CD14-positive monocyte (primary cell): ENCODE measurements around the gene FAM20C. TPM values are rescaled to one million over a fixed set of nuclear protein-coding genes. Genes with fewer than 3 reads are reported as not detected.

Source experiments
- DNase-seq, 3 donors: peaks; one replicate each; pipeline ENCODE4 v3.0.0-alpha.2; 2011 to 2022
- H2AFZ ChIP-seq: 2 replicates; pipeline ENCODE4 v1.6.0; 2012; ENCODE audit warnings: mild to moderate bottlenecking, low read depth, low read length, inconsistent platforms; ENCODE audit not compliant: insufficient read depth, poor library complexity, severe bottlenecking
- H3K27ac ChIP-seq, 2 donors: 1 replicate in 1 of 2; 2 replicates in 1 of 2; pipeline ENCODE4 v1.5.1; 2012 to 2013; ENCODE audit warnings: low read length in 2 of 2, control low read depth in 1 of 2, inconsistent platforms in 1 of 2, low read depth in 1 of 2, mild to moderate bottlenecking in 1 of 2
- H3K27me3 ChIP-seq, 2 donors: one replicate each; pipeline versions ENCODE4 v1.6.0 to v1.6.1; 2011 to 2013; ENCODE audit warnings: low read length in 2 of 2; ENCODE audit not compliant: control insufficient read depth in 2 of 2, insufficient read depth in 2 of 2
- H3K36me3 ChIP-seq, 2 donors: replicated peaks in 1 of 2; 1 replicate in 1 of 2; 2 replicates in 1 of 2; pipeline versions ENCODE4 v1.5.1 to v1.6.1; 2012 to 2013; ENCODE audit warnings: low read length in 2 of 2, control low read depth in 1 of 2, inconsistent platforms in 1 of 2, mild to moderate bottlenecking in 1 of 2; ENCODE audit not compliant: insufficient read depth in 2 of 2, control insufficient read depth in 1 of 2
- H3K4me1 ChIP-seq, 2 donors: 1 replicate in 1 of 2; 2 replicates in 1 of 2; pipeline versions ENCODE4 v1.5.1 to v1.6.1; 2012 to 2013; ENCODE audit warnings: low read length in 2 of 2, control low read depth in 1 of 2, inconsistent platforms in 1 of 2, mild to moderate bottlenecking in 1 of 2, moderate library complexity in 1 of 2; ENCODE audit not compliant: insufficient read depth in 2 of 2, control insufficient read depth in 1 of 2
- H3K4me2 ChIP-seq: replicated peaks from 2 replicates; pipeline ENCODE3; 2012; ENCODE audit warnings: low read length, moderate library complexity, mild to moderate bottlenecking; ENCODE audit not compliant: poor library complexity, severe bottlenecking; ENCODE audit errors: extremely low read depth
- H3K4me3 ChIP-seq, 3 experiments: fragments of 200-600 bp in 1 of 3; sonication (generic) in 1 of 3; replicated peaks in 1 of 3; 1 replicate in 2 of 3; 2 replicates in 1 of 3; pipeline ENCODE4 v1.5.1; 2011 to 2013; ENCODE audit warnings: low read length in 3 of 3, mild to moderate bottlenecking in 3 of 3, control low read depth in 2 of 3, low read depth in 2 of 3, inconsistent platforms in 1 of 3, moderate library complexity in 1 of 3
- H3K79me2 ChIP-seq: 2 replicates; pipeline ENCODE4 v1.6.0; 2012; ENCODE audit warnings: mild to moderate bottlenecking, control low read depth, inconsistent platforms, low read length, moderate library complexity; ENCODE audit not compliant: insufficient read depth
- H3K9ac ChIP-seq: 2 replicates; pipeline ENCODE4 v1.6.0; 2017; ENCODE audit warnings: low read length, mild to moderate bottlenecking; ENCODE audit not compliant: insufficient read depth, poor library complexity, severe bottlenecking
- H3K9me3 ChIP-seq, 2 donors: replicated peaks in 1 of 2; 1 replicate in 1 of 2; 2 replicates in 1 of 2; pipeline versions ENCODE4 v1.5.1 to v1.6.1; 2012 to 2013; ENCODE audit warnings: low read length in 2 of 2, control low read depth in 1 of 2; ENCODE audit not compliant: control insufficient read depth in 1 of 2, insufficient read depth in 1 of 2
- H4K20me1 ChIP-seq: 2 replicates; pipeline ENCODE4 v1.6.0; 2012; ENCODE audit warnings: mild to moderate bottlenecking, low read length, control low read depth, moderate library complexity; ENCODE audit not compliant: insufficient read depth
- H3K27ac Mint-ChIP-seq, 7 donors: one replicate each; pipeline ENCODE4 v1.8.0; 2020; ENCODE audit warnings: mild to moderate bottlenecking in 7 of 7, mixed read lengths in 7 of 7, moderate library complexity in 6 of 7, inconsistent platforms in 2 of 7
- H3K27me3 Mint-ChIP-seq, 3 donors: one replicate each; pipeline ENCODE4 v1.8.0; 2021 to 2022; ENCODE audit warnings: low read depth in 3 of 3, mild to moderate bottlenecking in 3 of 3, mixed read lengths in 3 of 3, moderate library complexity in 3 of 3, inconsistent platforms in 1 of 3
- H3K36me3 Mint-ChIP-seq, 2 donors: one replicate each; pipeline ENCODE4 v1.8.0; 2020; ENCODE audit warnings: mixed read lengths in 2 of 2, inconsistent platforms in 1 of 2, mild to moderate bottlenecking in 1 of 2
- H3K4me1 Mint-ChIP-seq: one replicate; pipeline ENCODE4 v1.8.0; 2020; ENCODE audit warnings: mild to moderate bottlenecking, mixed read lengths
- H3K4me3 Mint-ChIP-seq, 2 donors: one replicate each; pipeline ENCODE4 v1.8.0; 2020; ENCODE audit warnings: mild to moderate bottlenecking in 2 of 2, mixed read lengths in 2 of 2, moderate library complexity in 1 of 2
- H3K9me3 Mint-ChIP-seq, 7 donors: one replicate each; pipeline ENCODE4 v1.8.0; 2020 to 2022; ENCODE audit warnings: mixed read lengths in 7 of 7, mild to moderate bottlenecking in 6 of 7, moderate library complexity in 6 of 7, inconsistent platforms in 2 of 7
- CTCF ChIP-seq: fragments of 200-600 bp; IDR thresholded peaks from one replicate; pipeline ENCODE4 v1.8.0; 2022; ENCODE audit warnings: antibody characterized with exemption, mild to moderate bottlenecking
- WGBS: methylation state at CpG from one replicate; pipeline ENCODE4 v1.1.5; 2013; ENCODE audit warnings: missing lambda C conversion rate; ENCODE audit not compliant: insufficient coverage; 5-methylcytosine and 5-hydroxymethylcytosine counted together
- intact Hi-C, 2 donors: fragments of 100-400 bp; cut with micrococcal nuclease; formaldehyde crosslinking; loops; one replicate each; pipeline versions ENCODE4 v1.15.0 to v1.15.1; 2023
- polyA plus RNA-seq, 3 donors: library from polyadenylated mRNA; depleted of rRNA in 1 of 3; unstranded in 2 of 3; stranded (reverse) in 1 of 3; fragments of 300-500 nt in 2 of 3; fragments of >200 nt in 1 of 3; fragmentation: Illumina TruSeq in 2 of 3; gene quantifications; 1 replicate in 2 of 3; 2 replicates in 1 of 3; pipeline ENCODE4 v1.2.3, GENCODE V29; 2012 to 2021

Gene FAM20C
- polyA plus RNA-seq, 3 donors = 1.2 to 32.2 (median 1.5) TPM

- Histone ChIP-seq H3K36me3 (no peaks in the 10 kb centered on the region), H3K27ac (no peak overlapping the region), H3K4me2 (no peak overlapping the region), H3K27me3 (peaks cover 0 to 2% of the 10 kb centered on the region in 2 donors), H3K4me1 (no peaks in the 10 kb centered on the region), H3K9me3 (no peaks in the 10 kb centered on the region), H3K79me2 (no peaks in the 10 kb centered on the region), H3K9ac (no peak overlapping the region), H4K20me1 (no peaks in the 10 kb centered on the region), H2AFZ (no peak overlapping the region), H3K4me3 (no peak overlapping the region)
- 87% methylated on average over 19 of the region's 21 CpGs for WGBS
- Mint-ChIP-seq H3K36me3 (no peaks in the 10 kb centered on the region), H3K4me1 (no peaks in the 10 kb centered on the region), H3K27me3 (peaks cover 2 to 16% (median 4%) of the 10 kb centered on the region in 3 donors), H3K9me3 (peaks cover 0 to 3% (median 0%) of the 10 kb centered on the region in 7 donors), H3K4me3 (no peak overlapping the region), H3K27ac (no peak overlapping the region)
- intact Hi-C loops = no loop called here
- TF ChIP-seq CTCF = no peak
- DNase-seq = no peak
Observed at GRCh38 chr7:176786-177459, 15.4 kb upstream of the FAM20C start.

- Histone ChIP-seq H3K27ac (no peak overlapping the region), H3K27me3 (peaks cover 0 to 2% of the 10 kb centered on the region in 2 donors), H3K4me1 (no peaks in the 10 kb centered on the region), H3K4me3 (no peak overlapping the region), H3K79me2 (no peaks in the 10 kb centered on the region), H3K36me3 (no peaks in the 10 kb centered on the region), H3K9me3 (no peaks in the 10 kb centered on the region), H4K20me1 (no peaks in the 10 kb centered on the region), H2AFZ (no peak overlapping the region), H3K4me2 (no peak overlapping the region), H3K9ac (no peak overlapping the region)
- 87% methylated on average over 27 of the region's 28 CpGs for WGBS
- Mint-ChIP-seq H3K27me3 (peaks cover 4 to 21% (median 6%) of the 10 kb centered on the region in 3 donors), H3K4me3 (no peak overlapping the region), H3K36me3 (no peaks in the 10 kb centered on the region), H3K4me1 (peaks cover 1% of the 10 kb centered on the region), H3K9me3 (peaks cover 0 to 3% (median 0%) of the 10 kb centered on the region in 7 donors), H3K27ac (peak overlapping the region in 1 of 7 donors; percentile 75)
- no peak for TF ChIP-seq CTCF
- no peak for DNase-seq
- intact Hi-C loops = no loop called here
Observed at GRCh38 chr7:178444-178843, 13.9 kb upstream of the FAM20C start.
